K562 (cell line): ENCODE data around the gene MED22. TPM values are rescaled to one million over a fixed set of nuclear protein-coding genes. Genes with fewer than 3 reads are reported as not detected.
A peak's percentile ranks its signal among the peaks of the same experiment; 100 is the strongest.

Experiments used
- ARHGAP35 ChIP-seq: fragments of 450-650 bp; IDR thresholded peaks from 2 replicates; pipeline ENCODE4 v1.6.1; 2018; ENCODE audit not compliant: partially characterized antibody
- CBX3 ChIP-seq, 2 experiments: IDR thresholded peaks; 1 replicate in 1 of 2; 2 replicates in 1 of 2; pipeline ENCODE4 v1.6.1; 2012; ENCODE audit warnings: inconsistent platforms in 2 of 2, low read length in 2 of 2, borderline replicate concordance in 1 of 2, control low read depth in 1 of 2
- CEBPG ChIP-seq, 3 experiments: fragments of 200-800 bp in 1 of 3; sonication (Bioruptor generic) in 1 of 3; sonication (generic) in 1 of 3; formaldehyde crosslinking in 1 of 3; IDR thresholded peaks in 2 of 3; conservative IDR thresholded peaks in 1 of 3; 2 replicates each; pipeline versions ENCODE4 v1.6.1 to v1.8.0; 2016 to 2022; ENCODE audit warnings: missing compliant biosample characterization in 2 of 3, missing genetic modification characterization in 2 of 3, mild to moderate bottlenecking in 1 of 3, missing genetic modification reagents in 1 of 3
- CSDE1 ChIP-seq, 2 experiments: fragments of 450-650 bp; IDR thresholded peaks; 2 replicates each; pipeline ENCODE4 v1.6.1; 2016; ENCODE audit warnings: mild to moderate bottlenecking in 1 of 2
- DACH1 ChIP-seq: fragments of 450-650 bp; IDR thresholded peaks from 2 replicates; pipeline ENCODE4 v1.6.1; 2018; ENCODE audit not compliant: partially characterized antibody
- ESRRB ChIP-seq: fragments of 250-450 bp; sonication (Bioruptor Pico); IDR thresholded peaks from 2 replicates; pipeline ENCODE4 v1.5.0; 2020; ENCODE audit warnings: mild to moderate bottlenecking, moderate library complexity, borderline replicate concordance
- GATAD2B ChIP-seq: fragments of 450-650 bp; IDR thresholded peaks from 2 replicates; pipeline ENCODE4 v1.6.1; 2017; ENCODE audit warnings: mild to moderate bottlenecking, borderline replicate concordance
- HMGXB4 ChIP-seq: sonication (generic); formaldehyde crosslinking; IDR thresholded peaks from 2 replicates; pipeline ENCODE4 v1.8.1; 2023; ENCODE audit warnings: mild to moderate bottlenecking, missing genetic modification reagents
- HNRNPUL1 ChIP-seq: fragments of 200-400 bp; formaldehyde crosslinking; IDR thresholded peaks from 2 replicates; pipeline ENCODE4 v1.6.1; 2017; ENCODE audit warnings: low read length
- JUN ChIP-seq, 2 experiments: sonication (generic) in 1 of 2; formaldehyde crosslinking in 1 of 2; IDR thresholded peaks; 2 replicates each; pipeline versions ENCODE4 v1.6.1 to v1.8.0; 2012 to 2022; ENCODE audit warnings: borderline replicate concordance in 2 of 2, mild to moderate bottlenecking in 2 of 2, improper control_type of control experiment in 1 of 2, low read depth in 1 of 2, low read length in 1 of 2, missing genetic modification reagents in 1 of 2
- KLF16 ChIP-seq: IDR thresholded peaks from 2 replicates; pipeline ENCODE4 v1.6.1; 2016; ENCODE audit warnings: antibody characterized with exemption
- MEIS2 ChIP-seq: fragments of 450-650 bp; IDR thresholded peaks from 2 replicates; pipeline ENCODE4 v1.6.1; 2014; ENCODE audit warnings: mild to moderate bottlenecking; ENCODE audit not compliant: partially characterized antibody
- NCOR1 ChIP-seq: fragments of 450-650 bp; IDR thresholded peaks from 2 replicates; pipeline ENCODE4 v1.6.1; 2016; ENCODE audit warnings: mild to moderate bottlenecking, moderate library complexity
- PBX2 ChIP-seq, 2 experiments: IDR thresholded peaks in 1 of 2; conservative IDR thresholded peaks in 1 of 2; 2 replicates each; pipeline ENCODE4 v1.6.1; 2016; ENCODE audit warnings: low read depth in 2 of 2, mild to moderate bottlenecking in 1 of 2, missing compliant biosample characterization in 1 of 2, missing genetic modification characterization in 1 of 2, moderate library complexity in 1 of 2
- POLR3G ChIP-seq: IDR thresholded peaks from 2 replicates; pipeline ENCODE4 v1.6.1; 2011; ENCODE audit not compliant: insufficient read length, insufficient replicate concordance; ENCODE audit errors: extremely low read depth
- STAT5A ChIP-seq: IDR thresholded peaks from 2 replicates; pipeline ENCODE4 v1.6.1; 2012; ENCODE audit warnings: low read length, inconsistent platforms, borderline replicate concordance
- ZNF324 ChIP-seq: fragments of 250-450 bp; sonication (Bioruptor Pico); IDR thresholded peaks from 2 replicates; pipeline ENCODE4 v1.4.0; 2020; ENCODE audit warnings: mild to moderate bottlenecking
- ZNF408 ChIP-seq: fragments of 250-450 bp; sonication (Bioruptor Pico); IDR thresholded peaks from 2 replicates; pipeline ENCODE4 v1.4.0; 2020; ENCODE audit warnings: low read depth, mild to moderate bottlenecking, moderate library complexity
- ZNF445 ChIP-seq: fragments of 250-450 bp; sonication (Bioruptor Pico); IDR thresholded peaks from 2 replicates; pipeline ENCODE4 v1.4.0; 2020; ENCODE audit warnings: low read depth, mild to moderate bottlenecking, moderate library complexity
- polyA plus RNA-seq, 8 experiments: library from polyadenylated mRNA; depleted of rRNA in 4 of 8; stranded (reverse) in 5 of 8; unstranded in 3 of 8; fragments of >200 nt; fragmentation: Nextera tagmentation in 2 of 8; fragmentation: Illumina TruSeq in 1 of 8; extraction: Ambion mirVana in 2 of 8; extraction: Trizol in 1 of 8; gene quantifications; 2 replicates each; pipeline versions ENCODE4 v1.2.1 to v1.2.3, GENCODE V29; 2011 to 2014; ENCODE audit warnings: inconsistent platforms in 1 of 8, missing spikeins in 1 of 8
- total RNA-seq, 7 experiments: library from RNA; depleted of rRNA in 6 of 7; stranded (reverse); fragments of >200 nt in 6 of 7; fragmentation: Illumina TruSeq in 2 of 7; extraction: Trizol in 2 of 7; gene quantifications; 2 replicates each; pipeline versions ENCODE4 v1.2.1 to v1.2.3, GENCODE V29; 2011 to 2021; ENCODE audit warnings: low replicate concordance in 1 of 7
- TF ChIP-seq, protein P1 (sequence below): fragments of 150-350 bp; IDR thresholded peaks from 2 replicates; pipeline ENCODE4 v1.6.1; 2014; ENCODE audit warnings: low read depth, mild to moderate bottlenecking, low read length, borderline replicate concordance

The MED22 gene
- total and polyA plus RNA-seq, 9 of the 15 experiments (the other 6 are each of a cell fraction or from before 2014, with no cell fraction given) = 0.73 to 35.6 (median 22.3) TPM

GRCh38 chr9:133290751-133291302 lies 57.1 kb downstream of the MED22 start (continued):
- TF ChIP-seq PBX2 (CRISPR knock-in tag; IDR thresholded peaks at IDR 0.05; ENCODE audit: low read depth) (no peak), PBX2 (tag; conservative IDR thresholded peaks at IDR 0.05; ENCODE audit: low read depth) (no peak), HNRNPUL1 (no peak), ZNF408 (no peak), POLR3G (no peak), CSDE1 (IDR thresholded peaks at IDR 0.05) (no peak), JUN (IDR thresholded peaks at IDR 0.05; ENCODE audit: borderline replicate concordance, low read depth, low read length) (0 out of 2 replicates have a peak, but pooled peaks have one; percentile 20), JUN (CRISPR knock-in tag; IDR thresholded peaks at IDR 0.05; ENCODE audit: borderline replicate concordance) (no peak), KLF16 (no peak), DACH1 (no peak), CBX3 (IDR thresholded peaks at IDR 0.05; ENCODE audit: borderline replicate concordance in 1 of 2, low read length in 2 of 2) (peak in 1 of 2 experiments; percentile 99; a peak in 2 of 3 replicates), MEIS2 (no peak), ZNF324 (CRISPR knock-in tag) (no peak), ESRRB (CRISPR knock-in tag) (no peak), NCOR1 (no peak), ZNF445 (CRISPR knock-in tag) (peak; percentile 79; the same call in 1 of the 2 replicates), STAT5A (no peak), HMGXB4 (no peak), ARHGAP35 (no peak), CEBPG (CRISPR knock-in tag; IDR thresholded peaks at IDR 0.05) (no peak), CEBPG (tag; conservative IDR thresholded peaks at IDR 0.05 in 1 of 2, IDR thresholded peaks at IDR 0.05 in 1 of 2) (no peak), GATAD2B (no peak)
- TF ChIP-seq, protein P1, sequence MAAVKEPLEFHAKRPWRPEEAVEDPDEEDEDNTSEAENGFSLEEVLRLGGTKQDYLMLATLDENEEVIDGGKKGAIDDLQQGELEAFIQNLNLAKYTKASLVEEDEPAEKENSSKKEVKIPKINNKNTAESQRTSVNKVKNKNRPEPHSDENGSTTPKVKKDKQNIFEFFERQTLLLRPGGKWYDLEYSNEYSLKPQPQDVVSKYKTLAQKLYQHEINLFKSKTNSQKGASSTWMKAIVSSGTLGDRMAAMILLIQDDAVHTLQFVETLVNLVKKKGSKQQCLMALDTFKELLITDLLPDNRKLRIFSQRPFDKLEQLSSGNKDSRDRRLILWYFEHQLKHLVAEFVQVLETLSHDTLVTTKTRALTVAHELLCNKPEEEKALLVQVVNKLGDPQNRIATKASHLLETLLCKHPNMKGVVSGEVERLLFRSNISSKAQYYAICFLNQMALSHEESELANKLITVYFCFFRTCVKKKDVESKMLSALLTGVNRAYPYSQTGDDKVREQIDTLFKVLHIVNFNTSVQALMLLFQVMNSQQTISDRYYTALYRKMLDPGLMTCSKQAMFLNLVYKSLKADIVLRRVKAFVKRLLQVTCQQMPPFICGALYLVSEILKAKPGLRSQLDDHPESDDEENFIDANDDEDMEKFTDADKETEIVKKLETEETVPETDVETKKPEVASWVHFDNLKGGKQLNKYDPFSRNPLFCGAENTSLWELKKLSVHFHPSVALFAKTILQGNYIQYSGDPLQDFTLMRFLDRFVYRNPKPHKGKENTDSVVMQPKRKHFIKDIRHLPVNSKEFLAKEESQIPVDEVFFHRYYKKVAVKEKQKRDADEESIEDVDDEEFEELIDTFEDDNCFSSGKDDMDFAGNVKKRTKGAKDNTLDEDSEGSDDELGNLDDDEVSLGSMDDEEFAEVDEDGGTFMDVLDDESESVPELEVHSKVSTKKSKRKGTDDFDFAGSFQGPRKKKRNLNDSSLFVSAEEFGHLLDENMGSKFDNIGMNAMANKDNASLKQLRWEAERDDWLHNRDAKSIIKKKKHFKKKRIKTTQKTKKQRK = peak; percentile 80
